ENCODE results near the gene OLA1. TPM values are rescaled to one million over a fixed set of nuclear protein-coding genes. Genes with fewer than 3 reads are reported as not detected.
A peak's percentile ranks its signal among the peaks of the same experiment; 100 is the strongest.

OLA1 gene
- total and polyA plus RNA-seq, 2 of the 4 experiments (the other 2 are of a cell fraction) = 54.7 to 71.2 TPM

- H2AK9ac ChIP-seq (replicated peaks; ENCODE audit: low read depth, low read length, poor library complexity) = peak overlapping the region; percentile 68
- ChIA-PET POLR2A (ENCODE audit: unreplicated experiment) (no interaction called here), CTCF (no interaction called here)
- no peaks in the 10 kb centered on the region for H3K27me3 ChIP-seq (ENCODE audit: control insufficient read depth, insufficient read depth, low read length)
- H3K18ac ChIP-seq (ENCODE audit: low read depth, low read length) = no peak overlapping the region
- intact Hi-C loops (cut with micrococcal nuclease) = loop anchor here (10.0 kb wide), 2 partner anchors 194 to 284 kb away; partner anchors contain the start of gene SP3
- H3K9ac ChIP-seq (ENCODE audit: low read depth, low read length) = peak overlapping the region; percentile 83
- in situ Hi-C loops (cut with MboI; ENCODE audit: low sequenced_read_pairs) = no loop called here
- BruUV-seq (replicated peaks) = no TSS peak
- H3K36me3 ChIP-seq (ENCODE audit: control insufficient read depth, insufficient read depth, low read length) = peaks cover 2% of the 10 kb centered on the region; the same call in 1 of the 2 replicates
- no peaks in the 10 kb centered on the region for H3K4me1 ChIP-seq (ENCODE audit: control insufficient read depth, insufficient read depth, low read length)
- peak overlapping the region; percentile 82 for H3K4me2 ChIP-seq (ENCODE audit: low read depth, low read length)
- H4K91ac ChIP-seq (ENCODE audit: insufficient read depth, low read depth, low read length) = peak overlapping the region; percentile 69
- H2BK15ac ChIP-seq (ENCODE audit: low read depth, low read length) = 0 out of 3 replicates have a peak overlapping the region, but pooled peaks have one; percentile 23
- peak overlapping the region; percentile 69; the same call in 1 of the 2 replicates for H3K14ac ChIP-seq (replicated peaks; ENCODE audit: low read depth, low read length)
- H4K20me1 ChIP-seq (ENCODE audit: insufficient read depth, low read length) = peaks cover 5% of the 10 kb centered on the region; the same call in 1 of the 2 replicates
- H2BK120ac ChIP-seq (ENCODE audit: low read depth, low read length) = no peak overlapping the region; the same call in 1 of the 2 replicates
- H3K4me3 ChIP-seq (ENCODE audit: insufficient read depth, low read depth, low read length) = peak overlapping the region; percentile 89
- H2BK20ac ChIP-seq (ENCODE audit: low read depth, low read length) = no peak overlapping the region
- H3K9me3 ChIP-seq (ENCODE audit: control insufficient read depth, insufficient read depth, low read length) = no peaks in the 10 kb centered on the region
- no CpG with 5 or more reads among the region's 16 CpGs for WGBS, 2 experiments (ENCODE audit: extremely low coverage in 2 of 2, insufficient read length in 1 of 2)
- no peak overlapping the region for H2AK5ac ChIP-seq (ENCODE audit: low read depth, low read length)
- ATAC-seq (ENCODE audit: low read depth) (no peak), DNase-seq (no peak)
- peak overlapping the region; percentile 26; the same call in 1 of the 2 replicates for H3K23ac ChIP-seq (ENCODE audit: low read depth, low read length)
- peak overlapping the region; percentile 88 to 94 for H4K8ac ChIP-seq (ENCODE audit: low read depth in 2 of 2, low read length in 2 of 2)
- H2AFZ ChIP-seq (replicated peaks; ENCODE audit: low read length, poor library complexity) = peak overlapping the region; percentile 93
- peak overlapping the region; percentile 8; the same call in 1 of the 2 replicates for H3K56ac ChIP-seq (ENCODE audit: extremely low read depth, insufficient read depth, low read length)
- dilution Hi-C loops (cut with HindIII; ENCODE audit: low sequenced_read_pairs, unreplicated experiment) = no loop called here
- H3K4ac ChIP-seq (ENCODE audit: low read depth, low read length) = peak overlapping the region; percentile 79
- peak overlapping the region; percentile 78 for H3K27ac ChIP-seq (ENCODE audit: insufficient read depth, low read length)
- H2BK5ac ChIP-seq (ENCODE audit: low read depth, low read length, poor library complexity, severe bottlenecking) = peak overlapping the region; percentile 31
- H4K5ac ChIP-seq (ENCODE audit: low read depth, low read length) = peak overlapping the region; percentile 83
- no peaks in the 10 kb centered on the region for H3K9me1 ChIP-seq (ENCODE audit: insufficient read depth, low read length)
- H3K79me1 ChIP-seq (ENCODE audit: low read depth in 1 of 2, low read length in 2 of 2) = peaks cover 14 to 18% of the 10 kb centered on the region in 2 experiments
- TF ChIP-seq BHLHE40 (IDR thresholded peaks at IDR 0.05; ENCODE audit: low read depth, low read length) (no peak), RCOR1 (IDR thresholded peaks at IDR 0.05; ENCODE audit: insufficient replicate concordance, low read length) (no peak), FOS (IDR thresholded peaks at IDR 0.05; ENCODE audit: low read depth, low read length) (no peak), MAFK (IDR thresholded peaks at IDR 0.05; ENCODE audit: low read depth, low read length) (no peak), NFE2L2 (IDR thresholded peaks at IDR 0.05; ENCODE audit: low read depth, low read length) (no peak), MXI1 (IDR thresholded peaks at IDR 0.05; ENCODE audit: borderline replicate concordance, low read depth, low read length) (no peak), RFX5 (IDR thresholded peaks at IDR 0.05; ENCODE audit: low read depth, low read length) (no peak), CHD1 (IDR thresholded peaks at IDR 0.05; ENCODE audit: low read depth, low read length) (no peak), MAZ (IDR thresholded peaks at IDR 0.05; ENCODE audit: borderline replicate concordance, low read depth, low read length) (no peak), ELK1 (IDR thresholded peaks at IDR 0.05; ENCODE audit: borderline replicate concordance, low read depth, low read length) (no peak), RAD21 (IDR thresholded peaks at IDR 0.05; ENCODE audit: low read length) (no peak), CTCF (conservative IDR thresholded peaks at IDR 0.05; ENCODE audit: low read depth, low read length) (no peak), CEBPB (IDR thresholded peaks at IDR 0.05; ENCODE audit: low read depth, low read length) (no peak), SMC3 (IDR thresholded peaks at IDR 0.05; ENCODE audit: low read depth, low read length) (no peak)
- TF ChIP-seq, protein P1, sequence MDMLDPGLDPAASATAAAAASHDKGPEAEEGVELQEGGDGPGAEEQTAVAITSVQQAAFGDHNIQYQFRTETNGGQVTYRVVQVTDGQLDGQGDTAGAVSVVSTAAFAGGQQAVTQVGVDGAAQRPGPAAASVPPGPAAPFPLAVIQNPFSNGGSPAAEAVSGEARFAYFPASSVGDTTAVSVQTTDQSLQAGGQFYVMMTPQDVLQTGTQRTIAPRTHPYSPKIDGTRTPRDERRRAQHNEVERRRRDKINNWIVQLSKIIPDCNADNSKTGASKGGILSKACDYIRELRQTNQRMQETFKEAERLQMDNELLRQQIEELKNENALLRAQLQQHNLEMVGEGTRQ (IDR thresholded peaks at IDR 0.05; ENCODE audit: low read depth, low read length) = no peak
Observed at GRCh38 chr2:174248998-174249592, 763 bp upstream of the OLA1 start.

All from IMR-90 (cell line).